GM12874 (cell line): ENCODE results near the gene FYN.

Experiments
- TF ChIP-seq, protein P1 (sequence below): IDR thresholded peaks from 2 replicates; pipeline ENCODE4 v1.5.1; 2011; ENCODE audit warnings: low read depth, mild to moderate bottlenecking, control low read depth, low read length, moderate library complexity; ENCODE audit not compliant: insufficient read depth

Gene FYN

DNA sequence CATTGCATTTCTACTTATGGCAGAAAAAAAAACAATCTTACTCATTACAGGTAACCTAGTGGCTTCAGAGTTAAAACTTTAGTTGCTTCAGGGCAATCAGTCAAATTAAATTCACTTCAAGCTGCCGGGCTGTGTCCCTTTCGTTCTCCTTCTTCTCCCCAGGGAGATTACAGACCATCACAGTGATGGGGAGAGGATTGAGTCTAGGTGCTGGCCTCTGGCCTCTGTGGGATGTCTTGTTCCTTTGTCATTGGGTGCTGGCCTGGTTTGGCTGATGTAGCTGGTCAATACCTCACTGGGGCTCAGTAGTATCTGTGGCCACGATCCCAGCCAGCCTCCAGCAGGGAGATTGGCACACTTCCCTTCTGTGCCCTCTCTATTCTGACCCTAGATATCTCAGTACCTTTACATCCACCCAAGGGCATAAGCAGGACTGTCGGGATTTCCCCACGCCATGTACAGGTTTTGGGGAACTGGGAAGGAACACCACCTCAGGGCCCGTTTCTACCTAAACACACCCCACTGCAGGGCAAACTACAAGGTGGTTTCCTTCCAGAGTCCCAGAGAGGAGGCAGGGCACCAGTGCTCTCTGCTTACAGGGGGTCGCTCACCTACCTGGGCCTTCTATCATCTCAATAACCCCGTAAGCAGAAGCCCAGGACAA, 15.4 kb downstream of the FYN start:
- TF ChIP-seq, protein P1, sequence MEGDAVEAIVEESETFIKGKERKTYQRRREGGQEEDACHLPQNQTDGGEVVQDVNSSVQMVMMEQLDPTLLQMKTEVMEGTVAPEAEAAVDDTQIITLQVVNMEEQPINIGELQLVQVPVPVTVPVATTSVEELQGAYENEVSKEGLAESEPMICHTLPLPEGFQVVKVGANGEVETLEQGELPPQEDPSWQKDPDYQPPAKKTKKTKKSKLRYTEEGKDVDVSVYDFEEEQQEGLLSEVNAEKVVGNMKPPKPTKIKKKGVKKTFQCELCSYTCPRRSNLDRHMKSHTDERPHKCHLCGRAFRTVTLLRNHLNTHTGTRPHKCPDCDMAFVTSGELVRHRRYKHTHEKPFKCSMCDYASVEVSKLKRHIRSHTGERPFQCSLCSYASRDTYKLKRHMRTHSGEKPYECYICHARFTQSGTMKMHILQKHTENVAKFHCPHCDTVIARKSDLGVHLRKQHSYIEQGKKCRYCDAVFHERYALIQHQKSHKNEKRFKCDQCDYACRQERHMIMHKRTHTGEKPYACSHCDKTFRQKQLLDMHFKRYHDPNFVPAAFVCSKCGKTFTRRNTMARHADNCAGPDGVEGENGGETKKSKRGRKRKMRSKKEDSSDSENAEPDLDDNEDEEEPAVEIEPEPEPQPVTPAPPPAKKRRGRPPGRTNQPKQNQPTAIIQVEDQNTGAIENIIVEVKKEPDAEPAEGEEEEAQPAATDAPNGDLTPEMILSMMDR: no peak

DNA sequence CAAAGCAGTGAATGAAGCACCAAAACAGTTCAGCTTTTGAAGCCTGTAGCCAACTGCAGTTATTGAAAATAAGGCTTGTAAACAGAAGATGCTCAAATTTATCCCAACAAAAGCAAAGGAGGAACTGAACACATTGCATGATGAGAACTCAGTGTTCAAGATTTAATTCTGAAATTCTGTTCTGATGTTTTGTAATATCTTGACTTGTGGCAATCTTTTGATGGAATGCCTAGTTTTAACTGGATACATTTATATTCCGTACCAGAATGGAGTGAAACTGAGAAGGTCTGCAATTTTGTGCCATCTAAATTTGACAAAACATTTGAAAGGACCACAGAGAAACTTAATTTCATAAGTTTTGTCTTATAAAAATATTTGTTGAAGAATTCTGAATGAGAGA, 17.5 kb downstream of the FYN start:
- TF ChIP-seq, protein P1: no peak

DNA sequence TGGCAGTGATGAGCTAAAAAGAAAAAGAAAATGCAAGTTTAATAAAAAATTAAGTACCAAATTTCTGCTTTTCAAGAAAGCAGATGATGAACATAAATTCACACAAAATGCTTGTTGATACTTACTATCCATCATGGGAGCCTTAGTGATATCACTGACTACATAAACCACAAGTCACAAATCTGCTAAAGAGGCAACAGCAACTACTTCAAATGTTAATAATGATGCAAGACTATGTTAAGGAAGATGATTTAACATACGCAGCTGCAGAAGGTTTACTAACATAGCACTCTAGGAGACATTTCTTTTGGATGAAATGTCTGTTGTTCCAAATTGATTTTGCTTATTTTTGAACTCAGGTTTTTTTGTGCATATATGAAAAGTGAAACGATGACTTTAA, 18.6 kb downstream of the FYN start:
- TF ChIP-seq, protein P1: no peak

DNA sequence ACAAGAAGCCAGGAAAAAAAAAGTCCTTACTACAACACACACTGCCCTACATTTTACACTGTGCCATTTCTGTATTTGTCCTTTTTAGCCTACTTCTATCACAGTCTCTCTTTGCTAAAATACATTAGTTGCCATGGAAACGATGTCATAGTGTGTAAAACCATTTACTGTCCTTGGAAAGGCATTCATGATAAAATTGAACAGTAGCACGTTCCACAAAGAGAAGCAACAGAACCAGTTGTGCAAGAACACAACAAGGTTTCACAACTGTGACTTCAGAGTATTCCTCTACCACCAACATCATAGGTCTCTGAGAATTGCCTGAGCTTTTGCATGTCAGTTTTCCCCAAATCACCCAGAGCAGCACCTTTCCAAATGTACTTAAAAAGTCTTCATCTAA, 20.5 kb downstream of the FYN start:
- TF ChIP-seq, protein P1: no peak

DNA sequence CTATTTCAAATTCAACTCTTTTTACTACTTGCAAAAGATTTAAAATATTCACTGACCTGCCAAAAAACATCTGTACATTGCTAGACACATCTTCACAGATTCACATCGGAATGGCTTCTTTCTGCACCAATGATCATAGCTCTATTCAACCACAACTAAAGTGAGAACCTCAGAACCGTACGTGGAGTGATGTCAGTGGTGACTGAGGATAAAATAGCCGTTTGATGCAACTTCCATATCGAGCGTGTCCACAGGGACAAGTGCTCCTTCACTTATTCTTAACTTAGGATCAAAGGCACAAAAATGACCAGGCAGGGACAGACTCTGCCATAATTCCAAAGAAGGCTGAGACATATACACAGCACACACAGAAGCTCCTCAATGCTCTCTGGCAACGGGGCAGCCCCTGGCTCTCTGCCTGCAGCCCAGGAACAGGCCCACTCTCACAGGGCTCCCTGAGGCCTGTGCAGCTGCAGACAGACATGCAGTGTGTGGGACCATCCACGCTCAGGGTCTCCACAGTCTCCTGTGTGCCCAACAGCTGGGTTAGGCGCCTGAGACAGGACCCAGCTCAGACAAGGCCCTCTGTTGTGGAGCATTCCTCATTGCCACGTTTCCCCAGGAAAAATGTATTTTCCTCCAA, 22.8 kb downstream of the FYN start:
- TF ChIP-seq, protein P1: no peak

DNA sequence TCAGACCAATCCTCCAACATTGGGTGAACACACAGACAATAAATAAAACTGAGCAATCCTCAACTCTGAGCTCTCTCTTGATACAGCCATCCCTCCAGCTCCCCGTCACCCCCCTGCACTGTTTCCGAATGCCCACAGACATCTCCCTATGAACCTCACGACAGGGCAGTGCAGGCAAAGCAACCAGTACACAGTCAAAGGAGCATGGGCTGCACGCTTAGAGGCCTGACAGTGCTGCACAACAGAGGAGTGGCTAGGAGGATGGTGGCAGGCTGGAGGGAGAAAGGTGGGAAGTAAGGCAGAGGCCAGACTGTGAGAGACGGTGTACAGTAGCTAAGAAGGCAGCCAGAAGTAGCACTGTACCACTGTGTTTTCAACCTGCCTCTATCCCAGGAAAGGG, 24.0 kb downstream of the FYN start:
- TF ChIP-seq, protein P1: no peak

DNA sequence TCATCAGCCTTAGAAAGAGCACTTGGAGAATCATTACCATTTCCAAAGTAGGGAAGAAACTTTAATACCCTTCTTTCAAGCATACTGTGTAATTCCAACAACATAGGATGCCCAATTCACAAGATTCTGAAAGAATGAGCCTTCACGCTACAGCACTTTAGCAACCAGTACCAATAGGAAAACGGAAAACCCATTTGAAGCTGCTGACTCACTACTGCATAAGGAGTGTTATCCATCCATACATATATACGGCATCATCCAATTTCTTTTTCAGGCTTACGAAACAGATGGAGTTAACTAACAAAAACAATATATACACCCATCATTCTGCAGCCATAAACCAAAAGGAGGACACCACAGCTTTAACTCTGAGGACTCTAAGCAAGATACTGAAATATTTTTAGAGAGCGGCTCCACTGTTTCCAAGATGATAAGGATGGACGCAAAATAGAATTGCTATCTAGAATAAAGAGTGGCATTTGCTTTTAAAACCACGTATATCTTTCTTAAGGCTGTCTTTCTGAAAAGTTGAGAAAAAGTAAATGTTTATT, 24.9 kb downstream of the FYN start:
- TF ChIP-seq, protein P1: no peak
